ENCODE results near the gene BEAN1.

BEAN1 gene

DNA sequence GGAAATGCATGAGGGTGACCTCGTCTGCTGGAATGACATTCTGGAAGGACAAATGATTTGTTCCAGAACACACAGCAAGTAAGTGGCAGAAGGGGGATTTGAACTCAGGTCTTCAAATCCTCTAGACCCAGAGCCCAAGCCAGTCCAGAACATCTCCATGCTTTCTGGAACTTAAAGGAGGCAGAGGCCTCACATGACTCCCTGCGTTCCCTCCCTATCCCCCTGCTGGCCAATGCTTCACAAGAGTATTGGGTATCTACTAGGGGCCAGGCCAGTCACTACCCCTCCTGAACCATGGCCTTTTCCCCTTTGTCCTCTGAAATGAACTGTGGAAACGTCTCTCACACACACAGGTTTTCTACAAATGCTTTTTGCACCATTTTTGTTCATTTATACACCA, 7.6 kb upstream of the BEAN1 start:
- DNase-seq (ENCODE audit: low spot score): no peak

DNA sequence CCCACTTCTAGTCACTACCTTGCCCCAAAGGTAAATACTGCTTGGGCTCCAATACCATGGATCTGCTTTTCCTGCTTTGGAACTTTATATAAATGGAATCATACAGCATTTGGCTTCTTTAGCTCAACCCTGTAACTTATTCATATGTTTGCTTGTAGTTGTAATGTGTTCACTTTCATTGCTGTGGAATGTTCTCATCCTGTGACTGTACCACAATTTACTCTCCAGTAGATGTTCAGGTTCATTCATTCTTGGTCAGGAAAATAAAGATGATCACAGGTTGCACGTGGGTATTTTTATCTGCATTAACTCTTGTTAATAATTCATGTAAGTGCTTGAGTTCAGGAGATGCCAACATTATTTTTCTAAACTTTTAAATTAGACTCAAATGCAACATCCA, 6.7 kb upstream of the BEAN1 start:
- DNase-seq (ENCODE audit: low spot score): no peak

DNA sequence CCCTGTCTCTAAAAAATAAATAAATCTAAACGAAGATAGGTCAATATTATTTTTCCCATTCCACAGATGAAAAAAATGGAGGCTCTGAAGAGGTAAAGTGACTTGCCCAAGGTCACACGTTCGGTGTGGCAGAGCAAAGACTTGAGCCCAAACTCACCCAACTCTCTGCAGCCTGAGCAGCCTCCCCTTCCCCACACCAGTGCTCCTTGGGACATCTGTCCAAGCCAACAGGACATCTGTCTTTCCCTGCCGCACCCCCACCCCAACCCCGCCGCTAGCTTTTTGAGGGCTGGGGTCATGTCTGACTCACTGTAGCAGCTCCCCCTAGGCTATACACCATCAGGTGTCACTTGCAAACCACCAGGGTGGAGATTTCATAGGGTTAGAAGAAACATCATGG, 5.2 kb upstream of the BEAN1 start:
- DNase-seq (ENCODE audit: low spot score): no peak

DNA sequence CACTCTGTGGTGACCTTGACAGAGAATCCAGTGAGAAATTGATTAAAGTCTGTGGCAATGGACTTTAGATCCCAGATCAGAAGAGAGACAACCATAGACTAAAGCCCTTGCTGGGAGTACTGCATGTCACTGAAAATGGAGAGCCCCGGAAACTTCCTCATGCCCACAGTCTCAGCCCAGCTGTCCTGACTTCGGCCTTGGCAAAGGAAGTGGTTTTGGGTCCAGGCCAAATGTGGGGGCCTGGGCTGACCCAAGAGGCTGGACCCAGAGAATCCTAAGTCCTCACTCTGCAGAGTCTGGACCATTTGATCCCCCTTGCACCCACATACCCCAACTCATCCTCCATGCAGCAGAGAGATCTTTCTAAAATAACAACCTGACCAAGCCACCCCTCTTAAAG, 4.7 kb upstream of the BEAN1 start:
- no peak for DNase-seq (ENCODE audit: low spot score)

DNA sequence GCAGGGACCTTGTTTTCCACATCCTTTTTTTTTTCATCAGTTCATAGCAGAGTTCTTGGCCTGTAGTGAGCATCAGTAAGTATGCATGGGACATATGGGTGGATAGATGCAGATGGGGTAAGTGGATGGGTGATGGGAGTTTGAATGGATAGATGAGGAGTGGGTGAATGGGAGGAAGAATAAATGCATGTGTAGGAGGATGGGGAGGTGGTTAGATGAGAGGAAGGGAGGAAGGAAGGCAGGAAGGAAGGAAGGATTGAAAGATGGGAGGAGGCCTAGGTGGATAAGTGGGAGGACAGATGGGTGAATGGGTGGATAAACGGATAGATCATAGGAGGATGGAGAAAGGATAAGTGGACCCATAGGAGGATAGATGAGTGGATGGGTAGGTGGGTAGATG, 3.9 kb upstream of the BEAN1 start:
- DNase-seq (ENCODE audit: low spot score): no peak

DNA sequence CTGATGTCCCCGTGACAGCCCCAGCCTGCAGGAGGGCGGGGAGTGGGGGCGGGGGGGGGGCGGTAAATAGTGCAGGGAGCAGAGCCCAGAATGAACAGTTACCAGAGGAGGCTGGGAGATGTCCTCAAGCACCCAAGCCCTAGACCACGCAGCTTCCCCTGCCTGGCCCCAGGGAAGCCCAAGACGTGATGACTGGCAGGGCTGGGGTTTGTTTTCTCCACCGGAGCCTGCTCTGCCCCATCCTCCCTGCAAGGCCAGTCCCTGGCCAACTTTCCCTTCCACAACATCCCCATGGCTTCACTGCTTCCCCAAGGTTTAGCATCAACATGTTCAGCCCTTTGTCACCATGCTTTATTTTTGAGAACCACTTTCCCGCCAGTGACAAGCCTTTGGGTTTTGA, 1.4 kb upstream of the BEAN1 start:
- DNase-seq (ENCODE audit: low spot score): no peak

DNA sequence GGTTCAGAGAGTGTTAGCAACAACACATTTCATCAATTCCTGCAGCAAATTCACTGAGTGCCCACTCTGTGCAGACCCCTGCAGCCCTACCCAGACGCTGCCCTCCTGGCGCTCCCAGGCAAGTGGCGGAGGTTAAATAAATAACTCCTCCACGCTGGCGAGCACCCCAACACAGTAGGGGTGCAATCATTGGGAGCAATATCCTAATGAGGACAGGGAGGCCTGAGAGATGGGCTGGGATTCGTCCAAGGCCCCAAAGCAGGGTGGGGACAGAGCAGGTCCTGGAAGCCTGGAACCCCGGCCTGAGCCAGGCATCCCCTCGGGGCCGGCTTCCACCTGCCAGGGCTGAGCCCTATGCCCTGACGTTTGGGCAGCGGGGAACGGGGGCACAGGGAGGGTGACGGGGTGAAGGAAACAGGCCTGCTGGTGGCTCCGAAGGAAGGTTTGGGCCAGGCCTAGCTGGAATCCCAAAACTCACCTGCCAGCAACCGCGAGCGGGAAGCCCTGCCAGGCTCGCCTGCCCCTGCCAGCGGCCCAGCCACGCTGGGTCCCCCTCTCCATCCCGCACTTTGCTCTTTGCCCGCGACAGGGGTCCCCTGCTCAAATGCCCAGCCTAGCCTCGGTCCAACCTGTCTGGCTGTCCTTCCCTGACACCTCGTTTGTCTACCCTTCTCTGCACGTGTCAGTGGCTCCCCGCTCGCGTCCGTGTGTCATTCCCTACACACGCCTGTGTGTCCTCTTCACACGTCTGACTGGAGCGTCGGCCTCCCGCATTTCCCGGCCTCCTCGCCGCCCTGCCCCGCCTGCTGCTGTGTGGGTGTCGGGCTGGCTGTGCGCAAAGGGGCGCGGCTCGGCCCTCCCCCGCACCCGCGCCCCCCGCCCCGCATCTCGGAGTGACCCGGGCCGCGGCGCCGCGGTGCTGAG, 721 bp upstream of the BEAN1 start:
- DNase-seq (ENCODE audit: low spot score): no peak

DNA sequence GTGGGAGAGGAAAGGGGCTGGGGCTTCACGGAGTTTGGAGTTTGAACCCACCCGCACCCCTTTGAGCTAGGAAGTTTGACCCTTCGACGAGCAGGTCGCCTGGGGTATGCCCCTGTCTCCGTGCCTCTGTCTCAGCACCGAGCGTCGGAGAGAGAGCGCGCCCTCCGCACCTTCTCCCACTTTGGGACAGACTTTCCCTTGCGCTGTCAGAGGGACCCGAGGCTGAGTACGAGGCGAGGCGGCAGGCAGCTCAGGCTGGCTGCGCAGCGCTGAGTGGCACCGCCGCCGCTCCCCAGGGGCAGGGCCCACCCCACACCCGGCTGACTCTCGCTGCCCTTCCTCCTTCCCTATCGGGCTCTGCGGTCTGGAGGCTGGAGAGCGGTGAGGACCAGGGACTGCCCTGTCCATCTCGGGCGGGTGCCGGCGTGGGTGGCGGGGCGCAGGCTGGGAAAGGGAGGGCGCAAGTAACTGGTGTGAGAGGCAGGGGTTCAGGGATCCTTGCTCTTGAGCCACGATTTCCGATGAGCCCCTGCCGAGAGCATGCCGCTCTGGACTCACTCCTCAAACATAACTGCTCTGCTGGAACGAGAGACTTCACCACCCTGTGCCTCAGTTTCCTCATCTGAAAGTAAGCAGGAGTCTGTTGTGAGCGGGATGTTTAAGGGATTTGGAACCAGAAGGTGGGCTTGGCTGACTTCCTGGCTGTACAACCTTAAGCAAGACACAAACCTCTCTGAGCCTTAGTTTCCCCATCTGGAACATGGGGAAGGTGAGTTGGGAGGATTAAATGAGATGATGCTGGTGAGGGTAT, 981 bp downstream of the BEAN1 start:
- DNase-seq (ENCODE audit: low spot score): no peak

DNA sequence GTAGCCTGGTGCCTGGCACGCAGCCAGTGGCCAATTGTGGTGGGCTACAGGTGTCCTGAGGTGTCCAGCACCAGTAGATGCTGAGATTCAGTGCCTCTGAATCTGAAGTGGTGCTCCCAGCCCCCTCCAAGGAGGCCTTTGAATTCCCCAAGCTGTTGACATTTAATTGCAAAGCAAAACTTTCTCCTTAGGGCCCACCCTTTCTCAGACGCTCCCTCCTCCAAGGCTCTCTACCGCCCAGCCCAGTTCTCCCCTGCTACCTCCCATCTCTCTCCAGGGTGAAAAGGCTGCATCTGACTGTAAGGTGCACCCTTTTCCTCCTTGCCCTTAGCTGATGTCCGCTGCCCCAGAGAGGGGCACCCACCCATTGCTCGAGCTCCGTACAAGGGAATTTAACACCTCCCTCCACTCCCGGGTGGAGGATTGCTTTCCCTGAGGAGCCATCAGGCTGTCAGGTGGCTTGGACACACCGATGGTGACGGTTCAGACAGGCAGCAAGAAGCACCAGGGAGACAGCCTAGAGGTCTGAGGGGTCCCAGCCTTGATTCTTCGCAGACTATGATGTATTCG, 1.7 kb downstream of the BEAN1 start:
- no peak for DNase-seq (ENCODE audit: low spot score)

DNA sequence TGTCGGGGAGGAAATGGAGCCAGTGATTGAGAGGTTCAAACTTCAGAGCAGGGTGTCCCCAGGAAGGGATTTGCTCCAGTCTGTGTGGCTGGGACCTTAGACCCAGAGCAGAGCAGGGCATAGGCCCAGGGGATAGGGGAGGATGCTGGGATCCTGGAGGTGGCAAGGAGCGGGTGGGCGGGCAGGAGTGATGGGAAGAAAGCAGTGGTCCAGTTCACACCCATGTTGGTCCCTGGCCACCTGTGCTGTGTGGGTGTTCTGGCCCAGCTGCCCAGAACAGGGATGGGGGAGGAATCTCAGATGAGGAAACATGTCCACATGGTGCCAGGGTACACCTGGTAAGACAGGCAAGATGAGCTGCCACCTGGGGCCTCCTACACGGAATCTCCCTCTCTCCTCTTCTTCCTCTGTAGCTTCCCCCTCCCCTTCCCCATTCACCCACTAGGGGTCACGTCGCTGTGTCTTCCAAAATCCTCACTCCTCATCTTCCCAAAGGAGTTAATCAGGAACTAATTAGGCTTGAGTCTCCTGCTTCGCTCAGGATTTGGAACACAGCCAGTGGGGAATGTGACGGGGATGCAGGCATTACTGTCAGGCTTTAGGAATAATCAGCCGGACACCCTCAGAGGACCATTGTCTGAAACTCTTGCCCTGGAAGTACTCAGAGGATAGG, 2.3 kb downstream of the BEAN1 start:
- no peak for DNase-seq (ENCODE audit: low spot score)

DNA sequence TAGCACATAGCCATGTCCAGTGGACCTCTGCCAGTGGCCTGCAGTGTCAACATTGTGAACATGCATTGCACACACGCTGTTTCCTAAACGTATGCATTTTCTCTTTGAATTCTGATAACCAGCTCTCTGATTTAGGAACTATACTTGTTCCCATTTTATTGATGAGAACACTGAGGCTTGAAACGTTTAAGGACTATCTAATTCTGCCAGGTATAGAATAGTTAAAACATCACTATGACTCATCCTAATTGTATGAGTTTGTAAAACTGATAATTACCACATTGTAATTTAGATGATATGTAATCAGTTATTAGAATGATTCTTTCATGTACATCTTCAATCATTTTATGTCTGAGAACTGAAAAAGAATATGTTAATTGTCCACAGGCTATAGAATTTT, 3.1 kb downstream of the BEAN1 start:
- no peak for DNase-seq (ENCODE audit: low spot score)

DNA sequence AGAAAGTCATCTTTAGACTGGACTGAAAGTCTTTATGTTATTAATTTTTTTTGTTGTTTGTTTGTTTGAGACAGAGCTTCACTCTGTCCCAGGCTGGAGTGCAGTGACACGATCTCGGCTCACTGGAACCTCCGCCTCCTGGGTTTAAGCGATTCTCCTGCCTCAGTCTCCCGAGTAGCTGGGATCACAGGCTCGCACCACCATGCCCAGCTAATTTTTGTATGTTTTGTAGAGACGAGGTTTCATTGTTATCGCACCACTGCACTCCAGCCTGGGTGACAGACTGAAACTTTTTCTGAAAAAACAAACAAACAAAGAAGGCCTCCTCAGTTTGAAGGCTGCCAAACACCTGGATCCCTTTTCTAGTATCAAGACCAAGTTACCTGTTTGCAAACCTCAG, 4.7 kb downstream of the BEAN1 start:
- DNase-seq (ENCODE audit: low spot score): no peak

DNA sequence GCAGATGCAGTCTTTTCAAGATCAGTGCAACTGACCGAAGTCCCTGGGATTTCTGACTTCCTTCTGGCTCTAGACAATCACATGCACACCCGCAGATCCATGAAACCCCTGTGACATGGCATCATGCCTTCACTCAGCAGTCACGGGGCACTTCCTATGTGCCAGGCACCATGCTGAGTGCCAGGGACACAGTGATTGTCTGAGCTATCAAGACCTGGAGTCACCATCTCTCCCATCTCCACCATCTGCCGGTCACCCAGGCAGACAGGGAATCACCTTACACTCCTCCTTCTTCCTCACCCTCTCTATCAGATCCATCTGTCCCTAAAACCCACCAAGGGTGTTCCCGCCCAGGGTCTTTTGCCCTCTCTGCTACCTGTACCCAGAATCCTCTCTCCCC, 5.3 kb downstream of the BEAN1 start:
- no peak for DNase-seq (ENCODE audit: low spot score)

DNA sequence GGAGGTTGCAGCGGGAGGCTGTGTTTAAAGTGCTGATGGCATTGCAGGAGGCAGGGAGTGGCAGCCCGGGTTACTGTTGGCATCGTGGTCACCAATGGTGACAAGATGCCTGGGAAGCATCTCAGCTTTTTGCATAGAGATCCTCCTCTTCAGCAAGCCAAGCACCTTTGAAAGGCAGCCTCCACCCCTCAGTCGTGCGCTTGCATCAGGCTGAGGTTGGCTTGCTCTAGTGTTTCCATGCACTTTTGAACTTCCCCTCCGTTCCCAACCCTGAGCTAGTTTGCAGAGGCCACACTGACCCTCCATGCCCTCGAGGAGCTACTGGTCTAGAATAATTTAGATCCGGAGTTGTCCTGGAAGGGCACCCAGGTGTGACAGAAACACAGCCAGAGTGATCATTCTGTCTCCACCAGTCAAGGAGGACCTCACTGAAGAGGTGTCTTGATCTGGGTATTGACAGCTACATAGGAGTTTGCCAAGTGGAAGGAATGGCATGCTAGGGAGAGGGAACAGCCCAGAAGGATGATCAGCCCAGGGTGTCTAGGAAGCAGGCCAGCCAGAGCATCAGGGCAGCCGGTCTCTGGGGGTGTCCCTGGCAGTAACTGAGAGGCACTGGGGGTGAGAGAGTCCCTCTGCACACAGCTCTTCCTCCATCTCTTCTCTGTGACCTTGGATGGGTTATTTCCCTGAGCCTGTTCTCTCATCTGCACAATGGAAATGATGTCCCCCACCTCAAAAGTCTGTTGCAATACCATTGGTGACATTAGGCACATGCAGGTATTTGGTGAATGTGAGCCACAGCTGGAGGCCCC, 7.7 kb downstream of the BEAN1 start:
- DNase-seq (ENCODE audit: low spot score): no peak

DNA sequence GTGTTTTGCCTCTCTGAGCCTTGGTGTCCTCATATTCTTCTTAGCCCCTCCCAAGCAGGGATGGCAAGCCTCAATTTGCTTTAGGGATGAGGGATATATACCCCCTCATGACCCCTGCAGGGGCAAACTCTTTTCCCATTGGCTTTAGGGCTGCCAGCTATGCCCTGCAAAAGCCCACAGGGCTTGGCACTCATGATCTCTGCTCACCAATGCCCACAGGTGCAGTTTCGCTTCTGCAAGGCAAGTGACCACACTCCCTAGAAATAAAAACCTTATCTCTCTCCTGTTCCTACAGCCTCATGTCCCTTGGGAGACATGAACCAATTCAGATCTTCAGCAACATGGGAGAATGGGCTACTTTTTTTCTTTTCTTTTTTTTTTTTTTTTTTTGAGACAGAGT, 8.8 kb downstream of the BEAN1 start:
- DNase-seq (ENCODE audit: low spot score): no peak

DNA sequence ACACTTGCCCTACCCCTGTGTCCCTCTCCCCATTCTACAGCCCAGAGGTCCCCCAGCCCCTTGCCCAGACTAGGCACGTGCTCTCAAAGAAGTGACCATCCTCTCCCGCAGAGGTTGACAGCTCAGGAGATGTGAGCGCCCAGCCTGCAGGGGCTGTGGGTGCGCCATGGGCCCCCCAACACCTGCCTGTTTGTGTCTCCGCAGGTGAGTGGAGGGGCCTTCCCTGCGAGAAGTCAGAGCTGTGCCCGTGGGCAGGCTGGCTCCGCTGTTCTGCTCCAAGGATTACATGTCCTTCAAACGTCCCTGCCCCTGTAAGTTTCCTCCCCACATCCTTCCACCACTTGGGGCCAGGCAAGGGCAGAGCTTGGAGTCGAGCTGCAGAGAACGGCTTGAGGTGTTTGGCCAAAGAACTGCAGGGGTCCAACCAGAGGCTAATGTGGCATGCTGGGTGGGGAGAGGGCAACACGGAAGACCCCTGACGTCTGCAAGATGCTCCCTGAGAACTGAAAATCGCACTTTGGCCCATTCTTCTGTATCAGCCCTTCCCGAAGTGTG, 10.4 kb downstream of the BEAN1 start:
- DNase-seq (ENCODE audit: low spot score): no peak

DNA sequence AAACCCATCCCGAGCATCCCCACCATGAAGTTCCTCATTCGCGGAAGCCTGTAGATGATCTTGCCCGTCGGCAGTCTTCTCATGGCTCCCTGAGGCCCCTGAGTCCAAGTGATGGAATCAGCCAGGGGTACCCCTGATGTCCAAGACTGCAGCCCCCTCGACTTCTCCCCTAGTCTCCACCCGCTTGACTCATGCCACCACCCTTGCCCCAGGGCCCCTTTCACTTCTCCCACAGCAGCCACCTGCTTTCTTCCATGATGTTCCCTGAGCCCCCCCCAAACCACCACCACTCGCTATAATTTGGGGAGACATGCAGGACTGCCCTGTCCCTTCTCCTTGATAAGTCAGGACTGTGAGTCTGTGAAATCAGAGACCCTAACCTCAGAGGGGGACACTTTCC, 11.4 kb downstream of the BEAN1 start:
- no peak for DNase-seq (ENCODE audit: low spot score)

DNA sequence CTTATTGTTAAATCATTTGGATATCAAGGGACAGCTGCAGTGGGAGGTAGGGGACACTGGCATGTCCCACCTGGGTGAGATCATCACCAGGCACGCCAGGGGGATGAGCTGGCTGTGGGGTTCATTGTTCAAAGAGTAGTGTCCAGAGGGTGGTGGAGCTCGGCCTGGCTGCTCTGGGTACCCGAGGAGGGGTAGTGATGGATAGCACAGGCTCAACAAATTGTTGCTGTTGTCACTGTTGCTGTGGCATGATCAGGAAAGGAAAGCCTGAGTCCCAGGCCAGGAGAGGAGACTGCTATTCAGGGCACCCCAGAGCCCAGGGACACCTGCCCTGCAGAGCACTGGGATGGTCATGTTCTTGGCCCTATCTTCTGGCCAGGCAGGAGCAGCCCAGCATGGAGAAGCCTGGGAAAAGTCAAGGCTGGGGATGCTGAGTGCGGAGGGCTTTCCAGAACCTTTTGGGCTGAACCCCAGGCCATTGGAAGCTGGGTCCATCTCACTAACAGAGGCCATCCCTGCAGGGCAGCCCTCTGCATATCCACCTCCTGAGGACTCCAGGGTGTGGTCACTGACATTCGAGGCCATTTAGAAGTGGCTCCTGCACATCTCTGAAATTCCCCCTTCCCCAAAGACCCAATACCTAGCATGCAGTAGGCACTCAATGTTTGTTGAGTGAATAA, 12.1 kb downstream of the BEAN1 start:
- DNase-seq (ENCODE audit: low spot score): no peak

DNA sequence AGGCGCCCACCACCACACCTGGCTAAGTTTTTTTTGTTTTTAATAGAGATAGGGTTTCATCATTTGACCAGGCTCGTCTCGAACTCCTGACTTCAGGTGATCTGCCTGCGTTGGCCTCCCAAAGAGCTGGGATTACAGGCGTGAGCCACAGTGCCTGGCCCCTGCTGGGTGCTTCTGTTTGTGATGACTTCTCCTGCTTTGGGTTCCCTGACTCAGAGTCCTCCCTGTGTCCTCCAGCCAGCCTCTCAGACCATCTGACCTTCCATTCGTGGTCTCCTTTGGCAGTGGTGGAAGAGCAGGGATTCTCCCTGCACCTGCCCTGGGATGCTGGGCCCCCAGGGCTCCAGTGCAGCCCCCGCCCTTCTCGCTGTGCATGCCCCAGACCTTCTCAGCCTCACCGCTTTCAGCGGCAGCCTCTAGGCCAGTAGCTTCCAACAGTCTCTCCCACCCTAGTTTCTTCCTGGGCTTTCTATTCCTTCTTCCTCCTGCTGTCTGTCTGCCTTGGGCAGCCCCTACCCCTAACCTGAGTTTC, 13.2 kb downstream of the BEAN1 start:
- DNase-seq (ENCODE audit: low spot score): no peak

DNA sequence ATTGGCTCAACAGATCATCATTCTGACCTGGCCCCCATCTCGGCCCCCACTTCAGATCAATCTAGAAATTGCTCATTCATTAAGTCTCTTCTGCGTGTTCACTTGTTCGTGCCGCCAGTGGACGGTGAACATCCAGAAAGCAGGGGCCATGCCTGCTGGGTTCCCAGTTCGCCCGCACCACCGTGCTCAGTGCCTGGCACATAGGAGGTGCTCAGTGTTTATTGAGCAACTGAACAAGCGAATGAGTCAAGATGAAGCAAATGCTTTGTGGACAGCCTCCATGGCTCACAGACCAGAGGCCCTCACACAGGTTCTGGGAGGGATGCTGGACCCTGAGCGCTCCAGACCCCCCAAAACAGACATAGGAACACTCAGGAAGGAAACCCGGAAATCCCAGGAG, 13.9 kb downstream of the BEAN1 start:
- no peak for DNase-seq (ENCODE audit: low spot score)
